ENCODE data around the gene FAM200B. TPM values are rescaled to one million over a fixed set of nuclear protein-coding genes. Genes with fewer than 3 reads are reported as not detected.

The FAM200B gene
- total RNA-seq, 2 experiments from 2014 or later: 8.9 to 11.1 TPM

DNA sequence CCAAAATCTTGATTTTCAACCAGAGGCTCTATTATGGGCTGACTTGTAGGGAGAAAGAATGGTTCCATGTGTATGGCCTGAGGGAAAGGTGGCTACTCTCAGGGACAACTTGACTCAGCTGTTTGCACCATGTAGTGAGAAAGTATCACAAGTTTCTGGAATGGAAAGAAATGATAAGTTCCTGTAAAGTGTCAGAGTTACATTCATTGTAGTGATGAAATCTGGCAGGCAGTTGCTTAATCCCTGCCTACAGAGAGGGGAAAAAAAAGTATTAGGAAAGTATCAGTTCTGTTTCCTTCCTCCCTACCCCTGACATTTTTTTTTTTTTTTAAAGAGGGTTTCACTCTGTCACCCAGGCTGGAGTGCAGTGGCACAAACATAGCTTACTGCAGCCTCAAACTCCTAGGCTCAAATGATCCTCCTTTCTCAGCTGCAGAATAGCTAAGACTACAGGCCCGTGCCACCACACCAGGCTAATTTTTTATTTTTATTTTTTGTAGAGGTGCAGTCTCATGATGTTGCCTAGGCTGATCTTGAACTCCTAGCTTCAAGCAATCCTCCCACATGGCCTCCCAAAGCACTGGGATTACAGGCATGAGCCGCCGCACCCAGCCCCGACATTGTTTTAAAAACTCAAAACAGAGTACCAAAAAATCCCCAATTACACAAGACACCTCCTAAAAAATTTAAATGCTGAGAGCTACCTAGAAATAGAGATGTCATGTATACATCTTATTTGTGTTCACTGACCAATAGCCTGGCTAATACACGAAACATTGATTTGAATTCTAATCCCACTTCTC, 21.7 kb upstream of the FAM200B start:
- H3K36me3 Mint-ChIP-seq (ENCODE audit: low read depth): peaks cover 3% of the 10 kb centered on the region

DNA sequence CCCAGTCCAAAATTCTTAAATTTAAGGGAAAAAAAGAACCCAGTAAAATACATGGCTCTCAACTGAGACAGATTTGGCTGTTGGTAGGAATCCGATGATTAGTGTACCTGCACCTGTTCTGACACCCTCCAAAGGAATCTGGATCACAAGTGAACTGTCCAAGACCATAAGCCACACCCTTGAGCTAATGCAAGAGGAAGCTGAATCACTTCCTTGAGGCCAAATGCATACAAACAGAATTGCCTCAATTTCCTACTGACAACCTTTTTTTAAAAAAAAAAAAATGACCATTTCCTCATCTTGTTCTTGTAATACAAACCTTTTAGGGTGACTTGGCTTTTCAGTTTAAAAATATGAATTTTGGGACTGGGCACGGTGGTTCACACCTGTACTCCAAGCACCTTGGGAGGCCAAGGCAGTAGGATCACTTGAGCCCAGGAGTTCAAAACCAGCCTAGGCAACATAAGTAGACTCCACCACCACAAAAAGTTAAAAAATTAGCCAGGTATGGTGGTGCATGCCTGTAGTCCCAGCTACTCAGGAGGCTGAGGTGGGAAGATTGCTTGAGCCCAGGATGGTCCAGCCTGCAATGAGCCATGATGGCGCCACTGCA, 15.8 kb upstream of the FAM200B start:
- H3K9me3 Mint-ChIP-seq: no peaks in the 10 kb centered on the region
- ATAC-seq (peak; percentile 76), DNase-seq (no peak)
- no peaks in the 10 kb centered on the region for H3K27me3 Mint-ChIP-seq
- H3K36me3 Mint-ChIP-seq (ENCODE audit: low read depth): peaks cover 13% of the 10 kb centered on the region
- peaks cover 14% of the 10 kb centered on the region for H3K4me1 Mint-ChIP-seq (ENCODE audit: low read depth)
- peak overlapping the region; percentile 25 for H3K27ac Mint-ChIP-seq
- ChIA-PET POLR2A (no interaction called here), CTCF (no interaction called here)
- TF ChIP-seq, protein P1, sequence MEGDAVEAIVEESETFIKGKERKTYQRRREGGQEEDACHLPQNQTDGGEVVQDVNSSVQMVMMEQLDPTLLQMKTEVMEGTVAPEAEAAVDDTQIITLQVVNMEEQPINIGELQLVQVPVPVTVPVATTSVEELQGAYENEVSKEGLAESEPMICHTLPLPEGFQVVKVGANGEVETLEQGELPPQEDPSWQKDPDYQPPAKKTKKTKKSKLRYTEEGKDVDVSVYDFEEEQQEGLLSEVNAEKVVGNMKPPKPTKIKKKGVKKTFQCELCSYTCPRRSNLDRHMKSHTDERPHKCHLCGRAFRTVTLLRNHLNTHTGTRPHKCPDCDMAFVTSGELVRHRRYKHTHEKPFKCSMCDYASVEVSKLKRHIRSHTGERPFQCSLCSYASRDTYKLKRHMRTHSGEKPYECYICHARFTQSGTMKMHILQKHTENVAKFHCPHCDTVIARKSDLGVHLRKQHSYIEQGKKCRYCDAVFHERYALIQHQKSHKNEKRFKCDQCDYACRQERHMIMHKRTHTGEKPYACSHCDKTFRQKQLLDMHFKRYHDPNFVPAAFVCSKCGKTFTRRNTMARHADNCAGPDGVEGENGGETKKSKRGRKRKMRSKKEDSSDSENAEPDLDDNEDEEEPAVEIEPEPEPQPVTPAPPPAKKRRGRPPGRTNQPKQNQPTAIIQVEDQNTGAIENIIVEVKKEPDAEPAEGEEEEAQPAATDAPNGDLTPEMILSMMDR (IDR thresholded peaks at IDR 0.05): no peak
- intact Hi-C loops (cut with micrococcal nuclease): no loop called here
- no peak overlapping the region for H3K4me3 Mint-ChIP-seq

More for the DNA sequence above, 21.7 kb upstream of the FAM200B start:
- Mint-ChIP-seq H3K27me3 (no peaks in the 10 kb centered on the region), H3K9me3 (no peaks in the 10 kb centered on the region), H3K27ac (peak overlapping the region; percentile 62), H3K4me1 (ENCODE audit: low read depth) (peaks cover 35% of the 10 kb centered on the region), H3K4me3 (no peak overlapping the region)
- intact Hi-C loops (cut with micrococcal nuclease): loop anchor here (5.0 kb wide), 1 partner anchor 658 kb away; the partner anchor contains the start of gene CPEB2
- ATAC-seq: peak; percentile 37
- DNase-seq: peak; percentile 22
- TF ChIP-seq, protein P1 (IDR thresholded peaks at IDR 0.05): no peak
- POLR2A ChIA-PET: no interaction called here
- CTCF ChIA-PET: interaction anchor here (0.9 to 1.2 kb wide), 3 partner anchors 8 to 13 kb away, joined by 3 read pairs; no protein-coding TSS in a partner anchor

DNA sequence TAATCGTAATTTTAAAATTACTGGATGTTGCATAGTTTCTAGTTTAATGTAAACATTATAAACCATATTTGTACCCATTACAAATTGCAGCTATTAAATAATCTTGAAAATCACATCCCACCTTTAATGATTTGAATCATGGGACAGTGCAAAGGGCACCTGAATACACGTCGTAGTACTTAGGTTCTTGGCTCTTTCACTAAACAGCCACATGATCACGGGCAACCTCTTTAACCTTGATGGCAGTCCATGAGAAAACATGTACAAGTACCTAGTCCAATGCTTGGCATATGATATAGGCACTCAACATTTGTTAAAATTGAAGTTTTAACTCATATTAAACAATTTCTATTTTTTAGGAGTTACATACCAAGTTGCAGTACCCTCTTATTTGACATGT, 14.6 kb upstream of the FAM200B start:
- TF ChIP-seq, protein P1 (IDR thresholded peaks at IDR 0.05): no peak
- Mint-ChIP-seq H3K36me3 (ENCODE audit: low read depth) (peaks cover 19% of the 10 kb centered on the region), H3K27me3 (no peaks in the 10 kb centered on the region), H3K27ac (no peak overlapping the region), H3K4me1 (ENCODE audit: low read depth) (peaks cover 10% of the 10 kb centered on the region), H3K9me3 (no peaks in the 10 kb centered on the region), H3K4me3 (no peak overlapping the region)
- POLR2A ChIA-PET: interaction anchor here (0.6 kb wide), 1 partner anchor 48 kb away, joined by 3 read pairs; no protein-coding TSS in a partner anchor
- CTCF ChIA-PET: interaction anchor here (1.2 to 1.3 kb wide), 2 partner anchors 8 to 9 kb away, joined by 3 to 4 read pairs; no protein-coding TSS in a partner anchor
- ATAC-seq (no peak), DNase-seq (no peak)
- intact Hi-C loops (cut with micrococcal nuclease): no loop called here

DNA sequence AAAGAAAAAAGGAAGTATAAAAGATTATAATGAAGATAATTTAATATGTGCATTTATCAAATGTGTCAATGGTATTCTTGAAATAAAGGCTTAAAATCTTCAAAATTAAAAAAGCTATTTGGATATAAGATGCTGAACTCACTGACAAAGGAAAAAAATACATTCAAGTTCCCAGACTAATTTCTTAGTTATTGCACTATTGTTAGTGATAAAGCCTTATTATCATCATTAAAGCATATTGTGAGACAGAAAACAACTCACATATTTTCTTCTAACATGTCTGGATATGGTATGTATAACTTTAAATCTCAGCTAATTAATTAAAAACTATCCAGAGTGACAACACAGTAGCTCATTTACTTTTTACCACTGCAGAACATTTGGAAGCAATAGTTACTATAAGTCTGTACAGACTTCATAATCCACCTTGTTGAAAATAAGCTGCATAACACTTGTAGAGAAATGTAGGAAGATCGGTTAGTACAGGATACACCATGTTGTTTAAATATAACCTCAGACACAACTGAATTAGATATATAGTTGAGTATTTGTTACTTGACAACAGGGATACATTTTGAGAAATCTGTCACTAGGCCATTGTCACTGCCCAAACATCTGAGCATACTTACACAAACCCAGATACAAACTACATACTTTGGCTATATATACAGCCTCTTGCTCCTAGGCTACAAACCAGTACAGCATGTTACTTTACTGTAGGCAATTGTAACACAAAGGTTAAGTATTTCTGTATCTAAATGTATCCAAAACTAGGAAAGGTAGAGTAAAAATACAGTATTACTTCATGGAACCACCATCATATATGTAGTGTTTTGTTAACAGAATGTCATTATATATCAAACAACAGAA, 12.8 kb upstream of the FAM200B start:
- H3K4me3 Mint-ChIP-seq: no peak overlapping the region
- CTCF ChIA-PET: no interaction called here
- no peaks in the 10 kb centered on the region for H3K27me3 Mint-ChIP-seq
- ATAC-seq (no peak), DNase-seq (no peak)
- TF ChIP-seq, protein P1 (IDR thresholded peaks at IDR 0.05): no peak
- no peak overlapping the region for H3K27ac Mint-ChIP-seq
- POLR2A ChIA-PET: no interaction called here
- intact Hi-C loops (cut with micrococcal nuclease): no loop called here
- peaks cover 19% of the 10 kb centered on the region for H3K36me3 Mint-ChIP-seq (ENCODE audit: low read depth)
- peaks cover 10% of the 10 kb centered on the region for H3K4me1 Mint-ChIP-seq (ENCODE audit: low read depth)
- no peaks in the 10 kb centered on the region for H3K9me3 Mint-ChIP-seq

Data from activated CD8-positive, alpha-beta T cell treated with anti-CD3 and anti-CD28 coated beads for 36 hours (primary cell).